GM12875 (cell line): Measurements from ENCODE around the gene LIX1L.
A peak's percentile ranks its signal among the peaks of the same experiment; 100 is the strongest.

ENCODE experiments used
- H3K4me3 ChIP-seq: one replicate; pipeline ENCODE4 v1.5.1; 2011; ENCODE audit warnings: low read depth, low read length, control low read depth
- CTCF ChIP-seq: IDR thresholded peaks from 2 replicates; pipeline ENCODE4 v1.5.1; 2011; ENCODE audit warnings: low read depth, mild to moderate bottlenecking, control low read depth, inconsistent platforms, low read length, moderate library complexity, borderline replicate concordance; ENCODE audit not compliant: insufficient read depth

LIX1L gene

DNA sequence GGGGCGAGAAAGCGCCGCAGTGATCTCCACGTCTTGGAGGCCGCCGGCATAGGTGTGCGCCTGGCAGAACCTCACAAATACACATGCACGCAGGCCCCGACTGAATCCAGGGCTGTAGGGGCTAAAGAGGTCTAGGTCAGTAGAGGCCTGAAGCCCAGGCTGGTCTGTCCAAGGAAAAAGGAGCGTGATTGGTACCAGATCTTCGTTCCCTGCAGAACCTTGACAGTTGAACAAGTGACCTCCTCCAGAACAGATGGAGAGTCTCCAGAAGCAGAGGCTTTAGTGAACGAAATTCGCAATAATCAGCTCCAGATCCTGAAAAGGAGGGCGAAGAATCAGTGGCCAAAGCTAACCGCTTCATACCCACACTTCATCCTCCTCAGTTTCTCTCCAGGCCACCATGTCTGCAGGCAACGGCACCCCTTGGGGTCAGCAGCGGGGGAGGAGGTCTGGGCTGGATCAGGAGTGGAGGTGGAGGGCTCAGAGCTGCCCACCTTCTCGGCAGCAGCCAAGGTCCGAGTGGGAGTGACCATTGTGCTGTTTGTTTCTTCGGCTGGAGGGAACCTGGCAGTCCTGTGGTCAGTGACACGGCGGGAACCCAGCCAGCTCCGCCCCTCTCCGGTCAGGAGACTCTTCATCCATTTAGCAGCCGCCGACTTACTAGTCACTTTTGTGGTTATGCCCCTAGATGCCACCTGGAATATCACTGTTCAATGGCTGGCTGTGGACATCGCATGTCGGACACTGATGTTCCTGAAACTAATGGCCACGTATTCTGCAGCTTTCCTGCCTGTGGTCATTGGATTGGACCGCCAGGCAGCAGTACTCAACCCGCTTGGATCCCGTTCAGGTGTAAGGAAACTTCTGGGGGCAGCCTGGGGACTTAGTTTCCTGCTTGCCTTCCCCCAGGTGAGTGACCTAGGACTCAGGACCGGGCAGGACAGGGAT, 38.6 kb downstream of the LIX1L start:
- H3K4me3 ChIP-seq = peak overlapping the region; percentile 100
- TF ChIP-seq CTCF = no peak

- peak within 1 kb of the TSS; percentile 100 for H3K4me3 ChIP-seq
- TF ChIP-seq CTCF = no peak
Observed at GRCh38 chr1:145918144-145918991, 39.4 kb downstream of the LIX1L start, which contains the start of gene PEX11B. PEX11B (minus strand) TSS chr1:145918717; CDS start chr1:145918688, 29 bp downstream.

GRCh38 chr1:145917595-145917994, 40.2 kb downstream of the LIX1L start:
- no peak for TF ChIP-seq CTCF
- H3K4me3 ChIP-seq = peak overlapping the region; percentile 100

- TF ChIP-seq CTCF = no peak
- no peak overlapping the region for H3K4me3 ChIP-seq
Observed at GRCh38 chr1:145916745-145917144, 41.1 kb downstream of the LIX1L start.

- H3K4me3 ChIP-seq = no peak overlapping the region
- no peak for TF ChIP-seq CTCF
Observed at GRCh38 chr1:145912128-145912641, 45.6 kb downstream of the LIX1L start.

- no peak for TF ChIP-seq CTCF
- H3K4me3 ChIP-seq = no peak overlapping the region
Observed at GRCh38 chr1:145908653-145909052, 49.2 kb downstream of the LIX1L start.
